IPS-20b (cell line): ENCODE data around the gene SCO2.
A peak's percentile ranks its signal among the peaks of the same experiment; 100 is the strongest.
"Not testable (repeated sequence)": the region's sequence is repeated elsewhere in the genome, so short reads cannot be mapped to it uniquely, and the experiment has no call there.

Source experiments
- H3K27ac ChIP-seq: one replicate; pipeline ENCODE4 v1.5.1; 2013; ENCODE audit warnings: low read length
- H3K27me3 ChIP-seq: 2 replicates; pipeline ENCODE4 v1.6.1; 2013; ENCODE audit warnings: mild to moderate bottlenecking, low read length, inconsistent platforms; ENCODE audit not compliant: insufficient read depth
- H3K36me3 ChIP-seq: 2 replicates; pipeline ENCODE4 v1.6.1; 2013; ENCODE audit warnings: low read depth, mild to moderate bottlenecking, inconsistent platforms, low read length, moderate library complexity; ENCODE audit not compliant: insufficient read depth
- H3K4me1 ChIP-seq: 2 replicates; pipeline ENCODE4 v1.6.1; 2013; ENCODE audit warnings: mild to moderate bottlenecking, control low read depth, inconsistent platforms, low read length, moderate library complexity; ENCODE audit not compliant: insufficient read depth
- H3K4me3 ChIP-seq: 2 replicates; pipeline ENCODE4 v1.5.1; 2013; ENCODE audit warnings: mild to moderate bottlenecking, low read length, inconsistent platforms
- H3K9ac ChIP-seq: 2 replicates; pipeline ENCODE4 v1.6.1; 2013; ENCODE audit warnings: low read depth, mild to moderate bottlenecking, inconsistent platforms, low read length, moderate library complexity
- H3K9me3 ChIP-seq: 2 replicates; pipeline ENCODE4 v1.6.1; 2013; ENCODE audit warnings: mild to moderate bottlenecking, low read depth, low read length, inconsistent platforms; ENCODE audit not compliant: insufficient read depth

SCO2 gene

GRCh38 chr22:50548040-50548920 lies 22.9 kb upstream of the SCO2 start:
- Histone ChIP-seq H3K4me1 (no peaks in the 10 kb centered on the region; the same call in 1 of the 2 replicates), H3K36me3 (no peaks in the 10 kb centered on the region), H3K27me3 (peaks cover 26% of the 10 kb centered on the region), H3K9ac (no peak overlapping the region), H3K27ac (no peak overlapping the region), H3K9me3 (no peaks in the 10 kb centered on the region), H3K4me3 (no peak overlapping the region)

GRCh38 chr22:50547263-50547985 lies 22.0 kb upstream of the SCO2 start:
- no peaks in the 10 kb centered on the region for H3K9me3 ChIP-seq
- no peak overlapping the region for H3K9ac ChIP-seq
- no peak overlapping the region for H3K27ac ChIP-seq
- no peaks in the 10 kb centered on the region for H3K36me3 ChIP-seq
- H3K27me3 ChIP-seq, result peaks cover 26% of the 10 kb centered on the region
- H3K4me3 ChIP-seq, result no peak overlapping the region
- H3K4me1 ChIP-seq, result no peaks in the 10 kb centered on the region; the same call in 1 of the 2 replicates

GRCh38 chr22:50546326-50547262 lies 21.2 kb upstream of the SCO2 start:
- Histone ChIP-seq H3K9me3 (no peaks in the 10 kb centered on the region), H3K9ac (no peak overlapping the region), H3K4me1 (no peaks in the 10 kb centered on the region; the same call in 1 of the 2 replicates), H3K27me3 (peaks cover 26% of the 10 kb centered on the region), H3K36me3 (no peaks in the 10 kb centered on the region), H3K4me3 (no peak overlapping the region), H3K27ac (no peak overlapping the region)

GRCh38 chr22:50545522-50546325 lies 20.3 kb upstream of the SCO2 start, which contains the start of gene KLHDC7B:
KLHDC7B (plus strand) TSS chr22:50545899; CDS start chr22:50546244, 345 bp downstream.
- H3K9ac ChIP-seq, result no peak within 1 kb of the TSS
- peaks cover 26% of the 10 kb centered on the region for H3K27me3 ChIP-seq
- H3K4me3 ChIP-seq, result no peak within 1 kb of the TSS
- H3K9me3 ChIP-seq, result no peaks in the 10 kb centered on the region
- no peak within 1 kb of the TSS for H3K27ac ChIP-seq
- H3K4me1 ChIP-seq, result no peaks in the 10 kb centered on the region; the same call in 1 of the 2 replicates
- no peaks in the 10 kb centered on the region for H3K36me3 ChIP-seq

GRCh38 chr22:50544746-50545253 lies 19.4 kb upstream of the SCO2 start:
- Histone ChIP-seq H3K27ac (no peak overlapping the region), H3K4me1 (no peaks in the 10 kb centered on the region; the same call in 1 of the 2 replicates), H3K9ac (no peak overlapping the region)

GRCh38 chr22:50544078-50544745 lies 18.8 kb upstream of the SCO2 start:
- Histone ChIP-seq H3K27ac (no peak overlapping the region), H3K9ac (no peak overlapping the region), H3K4me3 (peak overlapping the region; percentile 41; the same call in 1 of the 2 replicates), H3K4me1 (no peaks in the 10 kb centered on the region; the same call in 1 of the 2 replicates), H3K9me3 (no peaks in the 10 kb centered on the region), H3K36me3 (no peaks in the 10 kb centered on the region), H3K27me3 (peaks cover 26% of the 10 kb centered on the region)

More at GRCh38 chr22:50544746-50545253, 19.4 kb upstream of the SCO2 start:
- H3K9me3 ChIP-seq, result no peaks in the 10 kb centered on the region
- peaks cover 26% of the 10 kb centered on the region for H3K27me3 ChIP-seq
- H3K36me3 ChIP-seq, result no peaks in the 10 kb centered on the region
- H3K4me3 ChIP-seq, result no peak overlapping the region

- H3K4me1 ChIP-seq, result no peaks in the 10 kb centered on the region; the same call in 1 of the 2 replicates
- H3K4me3 ChIP-seq, result no peak overlapping the region
- no peak overlapping the region for H3K27ac ChIP-seq
Observed at GRCh38 chr22:50542416-50542927, 17.1 kb upstream of the SCO2 start.

GRCh38 chr22:50541667-50542026 lies 16.2 kb upstream of the SCO2 start:
- not testable (repeated sequence) for H3K9ac ChIP-seq, H3K27ac ChIP-seq, H3K4me3 ChIP-seq, H3K36me3 ChIP-seq, H3K9me3 ChIP-seq, H3K4me1 ChIP-seq
- H3K27me3 ChIP-seq, result peaks cover 33% of the 10 kb centered on the region

More at GRCh38 chr22:50542416-50542927, 17.1 kb upstream of the SCO2 start:
- Histone ChIP-seq H3K36me3 (no peaks in the 10 kb centered on the region), H3K9ac (no peak overlapping the region), H3K27me3 (peaks cover 31% of the 10 kb centered on the region), H3K9me3 (no peaks in the 10 kb centered on the region)

GRCh38 chr22:50540381-50540780 lies 15.0 kb upstream of the SCO2 start:
- Histone ChIP-seq H3K9me3 (no peaks in the 10 kb centered on the region), H3K27me3 (peaks cover 27% of the 10 kb centered on the region), H3K4me1 (no peaks in the 10 kb centered on the region; the same call in 1 of the 2 replicates), H3K4me3 (no peak overlapping the region), H3K36me3 (no peaks in the 10 kb centered on the region), H3K27ac (no peak overlapping the region), H3K9ac (no peak overlapping the region)

GRCh38 chr22:50537765-50538164 lies 12.4 kb upstream of the SCO2 start:
- Histone ChIP-seq H3K9ac (no peak overlapping the region), H3K4me3 (no peak overlapping the region), H3K27me3 (peaks cover 19% of the 10 kb centered on the region), H3K9me3 (no peaks in the 10 kb centered on the region), H3K4me1 (no peaks in the 10 kb centered on the region), H3K27ac (no peak overlapping the region), H3K36me3 (no peaks in the 10 kb centered on the region)
